CD4-positive, alpha-beta T cell (primary cell): Measurements from ENCODE around the gene VSTM2B. TPM values are rescaled to one million over a fixed set of nuclear protein-coding genes. Genes with fewer than 3 reads are reported as not detected.

Experiments
- ATAC-seq: fragments of 200-7000 bp; cut with Tn5 transposase; one replicate; pipeline ENCODE4 v1.10.0; 2022; ENCODE audit warnings: mild to moderate bottlenecking; ENCODE audit not compliant: poor library complexity
- CTCF ChIA-PET: fragments of 350-600 bp; sonication (Branson Sonifier 250); formaldehyde crosslinking; loops from one replicate; lab custom pipeline; 2021; ENCODE audit warnings: antibody characterized with exemption, inconsistent platforms; lab: Charles Lee
- POLR2A ChIA-PET: fragments of 350-600 bp; sonication (Branson Sonifier 250); formaldehyde crosslinking; loops from one replicate; lab custom pipeline; 2021; ENCODE audit warnings: antibody characterized with exemption, inconsistent platforms; lab: Charles Lee
- DNase-seq, 14 experiments: peaks; one replicate each; pipeline ENCODE4 v3.0.0-alpha.2; 2013 to 2020; ENCODE audit warnings: mixed read lengths in 2 of 14
- H3K27ac ChIP-seq, 2 donors: one replicate each; pipeline versions ENCODE4 v1.5.1 to v1.7.0; 2013; ENCODE audit warnings: low read length in 2 of 2, low read depth in 1 of 2, mild to moderate bottlenecking in 1 of 2
- H3K27me3 ChIP-seq, 2 experiments: 1 replicate in 1 of 2; 2 replicates in 1 of 2; pipeline versions ENCODE4 v1.6.1 to v1.7.0; 2013; ENCODE audit warnings: low read length in 2 of 2, control low read depth in 1 of 2, mild to moderate bottlenecking in 1 of 2, moderate library complexity in 1 of 2; ENCODE audit not compliant: insufficient read depth in 2 of 2, control insufficient read depth in 1 of 2
- H3K36me3 ChIP-seq: one replicate; pipeline ENCODE4 v1.6.1; 2013; ENCODE audit warnings: low read length, control low read depth; ENCODE audit not compliant: insufficient read depth
- H3K4me1 ChIP-seq: one replicate; pipeline ENCODE4 v1.6.1; 2013; ENCODE audit warnings: low read length, control low read depth; ENCODE audit not compliant: insufficient read depth
- H3K4me3 ChIP-seq: one replicate; pipeline ENCODE4 v1.5.1; 2013; ENCODE audit warnings: mild to moderate bottlenecking, low read length, moderate library complexity
- H3K9me3 ChIP-seq, 2 experiments: 1 replicate in 1 of 2; 2 replicates in 1 of 2; pipeline versions ENCODE4 v1.6.1 to v1.7.0; 2013; ENCODE audit warnings: low read length in 2 of 2, mild to moderate bottlenecking in 2 of 2, control low read depth in 1 of 2, moderate library complexity in 1 of 2; ENCODE audit not compliant: control insufficient read depth in 1 of 2, insufficient read depth in 1 of 2
- H3K27ac Mint-ChIP-seq: one replicate; pipeline ENCODE4 v1.8.0; 2020; ENCODE audit warnings: mixed read lengths
- H3K27me3 Mint-ChIP-seq: one replicate; pipeline ENCODE4 v1.8.0; 2021; ENCODE audit warnings: mixed read lengths
- H3K36me3 Mint-ChIP-seq: one replicate; pipeline ENCODE4 v1.8.0; 2021; ENCODE audit warnings: low read depth, mixed read lengths
- H3K4me1 Mint-ChIP-seq: one replicate; pipeline ENCODE4 v1.8.0; 2021; ENCODE audit warnings: low read depth, mixed read lengths
- H3K4me3 Mint-ChIP-seq: one replicate; pipeline ENCODE4 v1.8.0; 2020; ENCODE audit warnings: mild to moderate bottlenecking, mixed read lengths
- H3K9me3 Mint-ChIP-seq: one replicate; pipeline ENCODE4 v1.8.0; 2020; ENCODE audit warnings: mixed read lengths
- CTCF ChIP-seq: fragments of 200-600 bp; IDR thresholded peaks from one replicate; pipeline ENCODE4 v1.8.0; 2022; ENCODE audit warnings: antibody characterized with exemption, mild to moderate bottlenecking
- intact Hi-C, 2 experiments: fragments of 100-400 bp; cut with DNase I in 1 of 2; cut with micrococcal nuclease in 1 of 2; formaldehyde crosslinking; loops; one replicate each; pipeline versions ENCODE4 v1.15.1 to v1.9.0; 2023 to 2025; cut with DNase I, micrococcal nuclease
- total RNA-seq, 174 experiments: library from RNA in 2 of 174; stranded (reverse) in 2 of 174; gene quantifications; one replicate each; pipeline ENCODE4 v1.2.3 and lab custom pipeline; 2021 to 2026

Gene VSTM2B
- total RNA-seq, 2 experiments from 2014 or later: not detected

GRCh38 chr19:29539131-29539530 is 13.3 kb downstream of the VSTM2B start:
- TF ChIP-seq CTCF: no peak
- H3K4me1 Mint-ChIP-seq: no peaks in the 10 kb centered on the region
- POLR2A ChIA-PET: no interaction called here
- H3K36me3 Mint-ChIP-seq: no peaks in the 10 kb centered on the region
- DNase-seq: peak in 1 of 14 experiments; percentile 11
- H3K27ac Mint-ChIP-seq: no peak overlapping the region
- CTCF ChIA-PET: interaction anchor here (1.3 kb wide), 1 partner anchor 11 kb away, joined by 4 read pairs; no protein-coding TSS in a partner anchor
- H3K9me3 ChIP-seq: peaks cover 0 to 16% of the 10 kb centered on the region in 2 experiments
- no peaks in the 10 kb centered on the region for H3K9me3 Mint-ChIP-seq
- H3K27ac ChIP-seq: no peak overlapping the region
- peaks cover 4 to 7% of the 10 kb centered on the region in 2 experiments for H3K27me3 ChIP-seq
- no peak for ATAC-seq
- no peak overlapping the region for H3K4me3 Mint-ChIP-seq
- H3K27me3 Mint-ChIP-seq: peaks cover 32% of the 10 kb centered on the region
- intact Hi-C loops: no loop called here
- no peaks in the 10 kb centered on the region for H3K36me3 ChIP-seq
- no peak overlapping the region for H3K4me3 ChIP-seq
- no peaks in the 10 kb centered on the region for H3K4me1 ChIP-seq

- Histone ChIP-seq H3K9me3 (peaks cover 0 to 16% of the 10 kb centered on the region in 2 experiments), H3K36me3 (no peaks in the 10 kb centered on the region), H3K4me3 (no peak overlapping the region), H3K4me1 (no peaks in the 10 kb centered on the region), H3K27me3 (peaks cover 4 to 7% of the 10 kb centered on the region in 2 experiments), H3K27ac (no peak overlapping the region)
- Mint-ChIP-seq H3K36me3 (no peaks in the 10 kb centered on the region), H3K4me1 (no peaks in the 10 kb centered on the region), H3K9me3 (no peaks in the 10 kb centered on the region), H3K27me3 (peaks cover 30% of the 10 kb centered on the region), H3K4me3 (no peak overlapping the region), H3K27ac (no peak overlapping the region)
- intact Hi-C loops: no loop called here
- no peak for TF ChIP-seq CTCF
- ChIA-PET CTCF (interaction anchor here (1.3 kb wide), 1 partner anchor 11 kb away, joined by 4 read pairs; no protein-coding TSS in a partner anchor), POLR2A (no interaction called here)
- peak in 1 of 14 experiments; percentile 14 for DNase-seq
- ATAC-seq: no peak
These were observed 13.9 kb downstream of the VSTM2B start for GRCh38 chr19:29539670-29540069.

GRCh38 chr19:29540114-29540513 is 14.3 kb downstream of the VSTM2B start:
- Histone ChIP-seq H3K4me1 (no peaks in the 10 kb centered on the region), H3K4me3 (no peak overlapping the region), H3K36me3 (no peaks in the 10 kb centered on the region), H3K27ac (no peak overlapping the region), H3K27me3 (peaks cover 4 to 9% of the 10 kb centered on the region in 2 experiments), H3K9me3 (peaks cover 0 to 20% of the 10 kb centered on the region in 2 experiments)
- DNase-seq (peak in 1 of 14 experiments; percentile 2), ATAC-seq (no peak)
- Mint-ChIP-seq H3K4me1 (no peaks in the 10 kb centered on the region), H3K27ac (no peak overlapping the region), H3K36me3 (no peaks in the 10 kb centered on the region), H3K4me3 (no peak overlapping the region), H3K27me3 (peaks cover 30% of the 10 kb centered on the region), H3K9me3 (no peaks in the 10 kb centered on the region)
- TF ChIP-seq CTCF: no peak
- ChIA-PET CTCF (interaction anchor here (1.3 kb wide), 1 partner anchor 12 kb away, joined by 4 read pairs; no protein-coding TSS in a partner anchor), POLR2A (no interaction called here)
- intact Hi-C loops: no loop called here
